ENCODE results near the gene UXS1. TPM values are rescaled to one million over a fixed set of nuclear protein-coding genes. Genes with fewer than 3 reads are reported as not detected.

UXS1 gene
- total and polyA plus RNA-seq, 9 of the 15 experiments (the other 6 are each of a cell fraction or from before 2014, with no cell fraction given) = 5.8 to 25.8 (median 15.0) TPM

DNA sequence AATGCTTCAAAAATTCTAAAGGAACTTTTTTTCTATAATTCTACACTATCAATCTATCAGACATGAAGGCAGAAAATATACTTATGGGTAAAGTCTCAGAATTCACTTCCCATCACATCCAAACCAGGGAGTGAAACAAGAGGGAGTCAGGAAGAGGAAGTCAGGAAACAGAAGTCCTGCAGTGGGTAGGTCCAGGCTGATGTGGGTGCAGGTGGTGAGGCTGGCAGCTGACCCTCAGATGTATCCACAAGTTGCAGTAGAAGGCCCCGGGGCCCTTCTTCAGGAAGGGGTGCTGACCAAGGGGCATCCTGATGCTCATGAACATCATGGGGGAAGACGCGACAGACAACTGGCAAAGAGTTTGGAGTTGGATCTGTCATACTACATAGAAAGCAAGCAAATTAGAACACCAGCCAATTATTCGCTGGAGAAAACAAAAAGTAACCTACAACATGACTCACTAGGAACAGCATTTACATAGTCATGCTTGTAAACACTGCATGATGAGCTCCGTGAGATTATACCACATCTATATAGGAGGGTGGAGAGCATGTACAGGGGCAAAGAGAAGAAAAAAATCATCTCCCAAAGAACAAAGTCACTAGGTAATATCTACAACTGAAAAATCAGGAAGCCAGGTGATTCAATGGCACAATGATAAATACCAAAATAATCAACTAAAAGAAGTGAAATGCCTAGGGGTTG is 4.2 kb downstream of the UXS1 start (continued):
- TF ChIP-seq FOXA3 (CRISPR knock-in tag; conservative IDR thresholded peaks at IDR 0.05 in 1 of 2, IDR thresholded peaks at IDR 0.05 in 1 of 2) = peak; percentile 74 to 92

DNA sequence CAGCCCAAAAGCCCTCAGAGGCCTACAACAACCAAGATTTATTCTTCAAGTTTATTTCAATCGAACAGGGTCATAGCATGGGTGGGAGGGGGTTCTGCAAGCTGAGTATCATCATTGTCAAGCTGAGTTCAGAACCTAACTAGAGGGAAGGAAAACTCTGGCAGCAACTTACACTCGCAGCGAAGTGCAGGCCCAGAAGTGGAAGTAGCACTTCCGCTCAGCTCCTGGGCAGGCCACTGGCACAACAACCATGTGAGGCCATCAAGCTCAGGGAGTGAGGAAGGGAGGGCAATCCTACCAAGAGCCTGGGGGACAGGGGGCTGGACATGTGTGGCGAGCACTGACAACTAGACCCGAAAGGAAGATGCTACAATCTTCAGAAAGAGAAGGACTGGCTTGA is 4.8 kb downstream of the UXS1 start:
- ATAC-seq = no peak
- no peak overlapping the region for H3K4me2 ChIP-seq (ENCODE audit: insufficient read depth, low read length)
- no peak overlapping the region; a peak in 1 of 4 replicates for H3K9ac ChIP-seq (ENCODE audit: insufficient read depth in 1 of 2, low read depth in 2 of 2, low read length in 2 of 2)
- TF ChIP-seq, protein P1, sequence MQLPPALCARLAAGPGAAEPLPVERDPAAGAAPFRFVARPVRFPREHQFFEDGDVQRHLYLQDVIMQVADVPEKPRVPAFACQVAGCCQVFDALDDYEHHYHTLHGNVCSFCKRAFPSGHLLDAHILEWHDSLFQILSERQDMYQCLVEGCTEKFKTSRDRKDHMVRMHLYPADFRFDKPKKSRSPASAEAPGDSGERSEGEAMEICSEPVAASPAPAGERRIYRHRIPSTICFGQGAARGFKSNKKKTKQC (CRISPR knock-in tag; IDR thresholded peaks at IDR 0.05) = no peak
- TF ChIP-seq SMC3 (conservative IDR thresholded peaks at IDR 0.05; ENCODE audit: insufficient read depth, low read depth, low read length) = no peak
- no peak for TF ChIP-seq KHSRP (IDR thresholded peaks at IDR 0.05)
- TF ChIP-seq FOS (IDR thresholded peaks at IDR 0.05; ENCODE audit: extremely low read depth, insufficient read length) = no peak
- TF ChIP-seq ZNF444 (CRISPR knock-in tag; IDR thresholded peaks at IDR 0.05) = no peak
- TF ChIP-seq ZFX (CRISPR knock-in tag; IDR thresholded peaks at IDR 0.05) = no peak
- TF ChIP-seq RAD21 (CRISPR knock-in tag; conservative IDR thresholded peaks at IDR 0.05 in 1 of 2, IDR thresholded peaks at IDR 0.05 in 1 of 2) = no peak
- TF ChIP-seq RBM14 (IDR thresholded peaks at IDR 0.05; ENCODE audit: borderline replicate concordance, insufficient read depth, low read depth, low read length) = no peak
- TF ChIP-seq AFF4 (CRISPR knock-in tag; IDR thresholded peaks at IDR 0.05) = no peak
- TF ChIP-seq NBN (IDR thresholded peaks at IDR 0.05; ENCODE audit: low read depth) = no peak
- no peak for TF ChIP-seq ZNF507 (tag; conservative IDR thresholded peaks at IDR 0.05)
- TF ChIP-seq RAD51 (IDR thresholded peaks at IDR 0.05; ENCODE audit: borderline replicate concordance, low read depth) = no peak
- TF ChIP-seq, protein P2, sequence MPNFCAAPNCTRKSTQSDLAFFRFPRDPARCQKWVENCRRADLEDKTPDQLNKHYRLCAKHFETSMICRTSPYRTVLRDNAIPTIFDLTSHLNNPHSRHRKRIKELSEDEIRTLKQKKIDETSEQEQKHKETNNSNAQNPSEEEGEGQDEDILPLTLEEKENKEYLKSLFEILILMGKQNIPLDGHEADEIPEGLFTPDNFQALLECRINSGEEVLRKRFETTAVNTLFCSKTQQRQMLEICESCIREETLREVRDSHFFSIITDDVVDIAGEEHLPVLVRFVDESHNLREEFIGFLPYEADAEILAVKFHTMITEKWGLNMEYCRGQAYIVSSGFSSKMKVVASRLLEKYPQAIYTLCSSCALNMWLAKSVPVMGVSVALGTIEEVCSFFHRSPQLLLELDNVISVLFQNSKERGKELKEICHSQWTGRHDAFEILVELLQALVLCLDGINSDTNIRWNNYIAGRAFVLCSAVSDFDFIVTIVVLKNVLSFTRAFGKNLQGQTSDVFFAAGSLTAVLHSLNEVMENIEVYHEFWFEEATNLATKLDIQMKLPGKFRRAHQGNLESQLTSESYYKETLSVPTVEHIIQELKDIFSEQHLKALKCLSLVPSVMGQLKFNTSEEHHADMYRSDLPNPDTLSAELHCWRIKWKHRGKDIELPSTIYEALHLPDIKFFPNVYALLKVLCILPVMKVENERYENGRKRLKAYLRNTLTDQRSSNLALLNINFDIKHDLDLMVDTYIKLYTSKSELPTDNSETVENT (CRISPR knock-in tag; IDR thresholded peaks at IDR 0.05) = no peak

More for the DNA sequence above, 4.8 kb downstream of the UXS1 start:
- FAIRE-seq (no peak), DNase-seq (ENCODE audit: extremely low read depth in 1 of 4, low spot score in 3 of 4) (no peak)
- Histone ChIP-seq H3K4me1 (replicated peaks in 1 of 2; ENCODE audit: control insufficient read depth in 2 of 2, insufficient read depth in 2 of 2, low read length in 2 of 2) (peaks cover 28 to 35% of the 10 kb centered on the region in 2 experiments), H3K4me3 (no peak overlapping the region), H4K20me1 (replicated peaks; ENCODE audit: control insufficient read depth, insufficient read depth, low read length) (0 out of 2 replicates have a peak, but pooled peaks cover 3% of the 10 kb centered on the region), H3K36me3 (ENCODE audit: control insufficient read depth, insufficient read depth, low read length) (peaks cover 8% of the 10 kb centered on the region), H3K9me3 (replicated peaks; ENCODE audit: control insufficient read depth, insufficient read depth, low read depth, low read length) (no peaks in the 10 kb centered on the region), H3K27ac (ENCODE audit: extremely low read depth, low read depth, low read length) (no peak overlapping the region), H3K79me2 (ENCODE audit: control insufficient read depth, insufficient read depth, low read length) (peaks cover 91% of the 10 kb centered on the region), H2AFZ (ENCODE audit: low read depth, low read length) (no peak overlapping the region), H3K9me1 (ENCODE audit: control insufficient read depth, insufficient read depth, low read length) (no peaks in the 10 kb centered on the region), H3K27me3 (ENCODE audit: control insufficient read depth in 2 of 2, insufficient read depth in 2 of 2, low read length in 2 of 2) (no peaks in the 10 kb centered on the region)
- intact Hi-C loops (cut with micrococcal nuclease) = no loop called here
- BruUV-seq (replicated peaks) = no TSS peak
- in situ Hi-C loops (cut with MboI) = no loop called here
- ChIA-PET CTCF (ENCODE audit: low intra/inter-chr PET ratio) (no interaction called here), POLR2A (no interaction called here)
- WGBS (ENCODE audit: insufficient coverage, low coverage, missing lambda C conversion rate) = 86% methylated on average over 6 of the region's 6 CpGs

All from K562 (cell line).